KMS-11 (cell line): ENCODE data around the gene CACUL1.
"Not testable (repeated sequence)": the region's sequence is repeated elsewhere in the genome, so short reads cannot be mapped to it uniquely, and the experiment has no call there.

Experiments
- H2AFZ ChIP-seq: fragments of 200-600 bp; sonication (generic); 2 replicates; pipeline ENCODE4 v1.6.1; 2016; ENCODE audit warnings: antibody characterized with exemption, mixed run types, low read depth
- H3K27ac ChIP-seq: fragments of 200-600 bp; sonication (generic); 2 replicates; pipeline ENCODE4 v1.6.1; 2016; ENCODE audit warnings: mild to moderate bottlenecking, mixed run types
- H3K27me3 ChIP-seq: fragments of 200-600 bp; sonication (generic); 2 replicates; pipeline ENCODE4 v1.6.1; 2017; ENCODE audit warnings: mild to moderate bottlenecking, low read depth, mixed run types, moderate library complexity; ENCODE audit not compliant: insufficient read depth
- H3K36me3 ChIP-seq: fragments of 200-600 bp; sonication (generic); 2 replicates; pipeline ENCODE4 v1.6.1; 2017; ENCODE audit warnings: mild to moderate bottlenecking, mixed run types; ENCODE audit not compliant: insufficient read depth
- H3K4me1 ChIP-seq: fragments of 200-600 bp; sonication (generic); 2 replicates; pipeline ENCODE4 v1.6.1; 2016; ENCODE audit warnings: mild to moderate bottlenecking, low read depth, mixed run types; ENCODE audit not compliant: poor library complexity, severe bottlenecking
- H3K4me2 ChIP-seq: fragments of 200-600 bp; sonication (generic); 2 replicates; pipeline ENCODE4 v1.7.0; 2016; ENCODE audit warnings: mild to moderate bottlenecking, mixed run types
- H3K4me3 ChIP-seq: fragments of 200-600 bp; sonication (generic); IDR thresholded peaks from 2 replicates; pipeline ENCODE4 v1.6.1; 2017; ENCODE audit warnings: low read depth, low read length, mixed read lengths; ENCODE audit not compliant: insufficient read depth
- H3K79me2 ChIP-seq: fragments of 200-600 bp; sonication (generic); 2 replicates; pipeline ENCODE4 v1.6.1; 2016; ENCODE audit warnings: low read depth, mixed run types; ENCODE audit not compliant: insufficient read depth
- H3K9ac ChIP-seq: fragments of 200-600 bp; sonication (generic); 2 replicates; pipeline ENCODE4 v1.6.1; 2016; ENCODE audit warnings: mild to moderate bottlenecking, mixed run types
- H4K20me1 ChIP-seq: fragments of 200-600 bp; sonication (generic); 2 replicates; pipeline ENCODE4 v1.6.1; 2016; ENCODE audit warnings: mild to moderate bottlenecking, mixed run types; ENCODE audit not compliant: insufficient read depth
- CTCF ChIP-seq: fragments of 200-600 bp; sonication (generic); conservative IDR thresholded peaks from 2 replicates; pipeline ENCODE4 v1.6.1; 2017; ENCODE audit warnings: low read depth, mild to moderate bottlenecking, antibody characterized with exemption, low read length, moderate library complexity, mixed read lengths

CACUL1 gene

GRCh38 chr10:118662228-118663035 lies 92.3 kb downstream of the CACUL1 start:
- Histone ChIP-seq H3K79me2 (no peaks in the 10 kb centered on the region), H3K4me3 (no peak overlapping the region), H3K27me3 (no peaks in the 10 kb centered on the region), H4K20me1 (no peaks in the 10 kb centered on the region), H3K9ac (no peak overlapping the region), H2AFZ (no peak overlapping the region), H3K36me3 (no peaks in the 10 kb centered on the region), H3K4me1 (no peaks in the 10 kb centered on the region), H3K27ac (no peak overlapping the region), H3K4me2 (no peak overlapping the region)
- no peak for TF ChIP-seq CTCF

- H3K4me3 ChIP-seq = no peak overlapping the region
- no peak overlapping the region for H3K9ac ChIP-seq
- H3K79me2 ChIP-seq = no peaks in the 10 kb centered on the region
- 0 out of 2 replicates have a peak, but pooled peaks cover 3% of the 10 kb centered on the region for H3K27me3 ChIP-seq
- no peak overlapping the region for H2AFZ ChIP-seq
- no peaks in the 10 kb centered on the region for H4K20me1 ChIP-seq
- H3K36me3 ChIP-seq = no peaks in the 10 kb centered on the region
- H3K4me1 ChIP-seq = no peaks in the 10 kb centered on the region
- no peak overlapping the region for H3K4me2 ChIP-seq
- no peak overlapping the region for H3K27ac ChIP-seq
- TF ChIP-seq CTCF = no peak
Measured at GRCh38 chr10:118658762-118659161, 96.0 kb downstream of the CACUL1 start.

- not testable (repeated sequence) for H3K4me1 ChIP-seq, H3K4me2 ChIP-seq, H3K27me3 ChIP-seq, H3K79me2 ChIP-seq, H3K27ac ChIP-seq, H3K36me3 ChIP-seq, H2AFZ ChIP-seq, H4K20me1 ChIP-seq, H3K9ac ChIP-seq, H3K4me3 ChIP-seq
Measured at GRCh38 chr10:118658168-118658567, 96.6 kb downstream of the CACUL1 start.

GRCh38 chr10:118645294-118645693 lies 109.5 kb downstream of the CACUL1 start:
- H3K27me3 ChIP-seq, H2AFZ ChIP-seq, H4K20me1 ChIP-seq, H3K27ac ChIP-seq, H3K36me3 ChIP-seq, H3K79me2 ChIP-seq, H3K4me2 ChIP-seq, H3K4me1 ChIP-seq, H3K4me3 ChIP-seq, H3K9ac ChIP-seq: not testable (repeated sequence)

- TF ChIP-seq CTCF = no peak
- Histone ChIP-seq H2AFZ (no peak overlapping the region), H3K36me3 (no peaks in the 10 kb centered on the region), H3K27ac (no peak overlapping the region), H3K27me3 (no peaks in the 10 kb centered on the region), H3K4me1 (no peaks in the 10 kb centered on the region), H3K79me2 (no peaks in the 10 kb centered on the region), H3K4me2 (no peak overlapping the region), H3K9ac (no peak overlapping the region), H3K4me3 (no peak overlapping the region), H4K20me1 (no peaks in the 10 kb centered on the region)
Measured at GRCh38 chr10:118642228-118642627, 112.5 kb downstream of the CACUL1 start.
